Fibroblast of skin of right quadriceps (primary cell): ENCODE measurements around the gene RBFOX1.

Source experiments
- DNase-seq: peaks from one replicate; pipeline ENCODE4 v3.0.0-alpha.2; 2013

RBFOX1 gene

DNA sequence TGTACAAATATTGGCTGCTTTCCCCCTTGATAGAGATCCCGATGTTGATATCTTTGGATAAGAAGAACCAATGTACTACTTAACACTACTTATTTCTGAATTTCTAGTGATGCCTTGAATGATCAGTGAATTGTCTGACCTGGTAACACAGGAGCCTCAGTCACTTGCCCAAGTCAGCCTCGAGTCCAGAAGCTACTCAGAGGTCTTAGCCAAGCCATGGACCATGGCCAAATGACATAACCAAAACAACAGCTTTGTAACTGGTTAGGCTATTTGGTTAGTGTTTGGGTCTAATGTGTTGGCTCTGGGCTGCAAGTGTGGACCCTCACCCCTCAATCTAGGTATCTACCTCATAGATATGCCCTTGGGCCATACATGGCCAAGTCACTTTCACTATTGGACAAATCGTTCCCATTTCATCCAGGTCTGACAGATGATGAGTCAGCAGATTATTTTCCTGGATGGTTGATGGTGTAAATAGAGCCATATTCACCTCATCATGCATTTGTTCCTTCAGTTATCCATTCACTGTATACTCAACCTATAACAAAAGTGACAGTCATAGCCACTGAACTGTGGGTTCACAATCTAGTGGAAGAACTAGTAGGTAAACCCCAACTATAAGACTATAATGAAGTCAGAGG is 3.5 kb downstream of the RBFOX1 start:
- DNase-seq, result no peak

GRCh38 chr16:7336742-7337141 is 4.1 kb downstream of the RBFOX1 start:
- DNase-seq, result no peak

GRCh38 chr16:7338826-7339225 is 6.2 kb downstream of the RBFOX1 start:
- no peak for DNase-seq

GRCh38 chr16:7339700-7340099 is 7.1 kb downstream of the RBFOX1 start:
- DNase-seq, result no peak

DNA sequence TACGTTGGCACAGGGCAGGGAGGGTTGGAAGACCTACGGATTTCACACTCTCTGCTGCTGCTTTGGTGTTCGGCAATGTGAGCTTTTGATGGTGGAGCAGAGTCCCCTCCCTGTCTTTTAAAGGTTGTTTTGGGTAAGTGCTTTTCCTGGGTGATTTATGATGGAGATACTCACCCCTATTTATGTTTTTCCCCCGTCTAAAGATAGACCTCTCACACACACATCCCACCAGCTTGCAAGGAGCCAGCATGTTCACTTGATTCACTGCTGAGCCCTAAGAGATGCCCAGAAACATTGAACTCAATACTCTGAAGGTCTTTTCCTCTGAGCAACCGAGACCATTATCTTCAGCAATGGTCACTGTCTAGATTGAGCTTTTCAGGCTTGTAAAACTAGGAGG is 8.3 kb downstream of the RBFOX1 start:
- no peak for DNase-seq

DNA sequence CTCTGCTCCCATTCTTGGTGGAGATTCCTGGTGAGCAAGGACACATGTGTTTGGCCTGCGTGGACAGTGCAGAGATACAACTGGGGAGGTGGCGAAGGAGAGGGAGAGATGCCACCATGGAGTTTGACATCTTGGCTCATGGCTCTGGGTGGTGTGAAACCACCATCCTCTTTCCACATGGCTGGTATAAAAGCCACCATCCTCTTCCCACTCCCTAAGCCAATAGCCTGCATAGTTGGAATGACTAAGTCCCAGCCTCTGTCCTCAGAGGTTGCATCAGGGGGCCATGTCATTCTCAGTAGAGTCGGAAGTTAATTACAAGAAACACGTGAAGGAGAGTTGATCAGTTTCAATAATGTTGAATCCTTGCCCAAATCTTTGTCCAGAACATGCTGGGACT is 10.0 kb downstream of the RBFOX1 start:
- no peak for DNase-seq

- DNase-seq, result no peak
These were observed 10.6 kb downstream of the RBFOX1 start for GRCh38 chr16:7343243-7343642.

DNA sequence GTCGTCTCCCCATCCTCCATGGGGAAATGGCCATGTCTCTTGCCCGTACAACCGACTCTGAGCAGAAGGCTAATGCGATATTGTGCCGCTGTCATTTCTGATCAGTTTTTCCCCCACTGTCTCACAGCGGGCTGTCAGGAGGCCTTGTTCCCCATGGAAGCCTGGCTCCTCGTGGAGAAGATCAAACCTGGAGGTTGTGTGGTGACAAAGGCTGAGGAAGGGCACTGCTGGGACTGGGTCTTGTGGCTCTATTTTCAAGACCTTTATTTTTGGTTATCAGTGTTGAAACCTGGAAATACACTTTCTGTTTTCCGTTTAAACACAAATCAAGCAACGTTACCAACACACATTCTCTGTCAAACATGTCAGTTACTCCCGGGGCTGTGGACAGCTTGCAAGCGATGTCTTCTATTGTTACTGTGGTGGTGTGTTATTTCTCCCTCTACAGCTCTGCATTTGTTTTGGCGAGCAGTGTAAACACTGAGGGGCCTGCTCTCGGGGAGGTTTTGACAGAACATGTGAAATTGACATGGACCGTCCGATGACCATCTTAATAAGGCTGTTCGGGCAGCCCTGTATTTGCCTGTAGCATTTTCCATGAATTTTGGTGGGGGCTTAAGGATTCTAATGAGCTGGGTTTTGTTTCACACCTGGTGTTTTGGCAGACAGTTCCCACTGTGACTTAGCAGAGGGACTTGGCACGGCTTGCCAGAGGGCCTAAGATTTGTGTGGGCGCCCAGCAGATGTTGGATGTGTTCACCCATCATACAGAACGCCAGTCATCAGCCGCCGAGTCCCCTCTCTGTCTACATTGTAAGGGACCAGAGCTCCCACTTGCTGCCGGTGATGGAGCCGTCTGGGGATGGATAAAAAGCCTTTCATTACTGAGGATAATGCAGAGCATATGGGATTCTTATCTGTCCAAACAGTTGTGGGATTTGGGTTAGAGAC is 12.5 kb downstream of the RBFOX1 start:
- DNase-seq, result no peak

DNA sequence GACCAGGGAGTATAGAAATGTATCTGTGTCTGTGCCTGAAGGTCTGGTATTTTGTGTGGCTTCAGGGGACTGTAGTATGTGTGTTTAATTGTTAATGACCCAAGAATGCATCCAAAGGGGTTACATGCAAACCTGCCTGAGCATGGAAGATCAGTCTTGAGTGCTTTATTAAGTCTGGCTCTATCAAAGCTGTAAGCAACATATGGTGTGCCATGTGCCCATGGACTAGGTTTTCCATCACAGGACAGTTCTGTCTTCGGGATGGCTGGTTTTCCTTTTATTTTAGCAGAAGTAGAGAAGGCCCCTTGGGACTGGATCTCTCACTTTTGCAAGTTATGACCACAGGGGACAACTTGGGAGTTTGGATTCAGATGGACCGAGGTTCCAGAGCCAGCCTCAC is 18.2 kb downstream of the RBFOX1 start:
- DNase-seq, result no peak

DNA sequence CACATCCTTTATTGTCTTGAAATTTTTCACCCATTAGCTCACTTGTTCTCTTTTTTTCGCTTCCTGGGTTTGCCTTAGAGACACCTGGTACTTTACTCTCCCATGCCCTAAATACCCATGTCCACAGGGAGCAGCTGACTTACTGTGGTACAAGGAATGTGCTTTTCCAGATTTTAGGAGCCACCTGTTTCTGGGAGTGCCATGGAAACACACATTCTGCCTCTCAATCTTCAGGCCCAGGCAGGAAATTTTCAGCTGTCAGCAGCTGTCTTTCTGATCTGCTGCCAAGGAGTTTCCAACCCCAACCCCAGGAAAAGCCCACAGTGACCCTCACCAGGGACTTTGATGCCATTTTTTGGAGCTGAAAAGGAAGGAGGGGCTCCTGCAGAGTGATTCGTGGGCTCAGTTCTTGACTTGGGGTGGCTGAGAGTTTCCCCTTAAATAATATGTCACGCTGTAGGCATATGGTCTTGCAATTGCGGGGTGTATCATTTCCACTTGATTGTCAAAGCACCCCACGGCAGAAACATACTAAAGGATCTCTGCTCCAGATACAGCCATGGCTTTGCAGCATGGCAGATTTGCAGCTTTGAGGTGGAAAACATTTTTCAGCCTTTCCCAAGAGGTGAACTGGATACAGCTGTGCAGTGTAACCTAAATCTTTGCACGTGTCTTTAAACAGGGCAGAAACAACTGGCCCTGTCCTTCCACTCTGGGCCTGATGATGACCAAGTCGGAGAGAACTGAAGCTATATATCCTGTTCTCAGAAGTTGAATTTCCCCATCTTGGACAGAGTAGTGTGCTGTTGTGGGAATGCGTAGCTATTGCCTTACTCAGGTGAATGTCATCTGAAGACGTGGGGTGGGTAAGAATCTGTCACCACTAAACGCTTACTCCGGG is 19.2 kb downstream of the RBFOX1 start:
- no peak for DNase-seq

- no peak for DNase-seq
These were observed 23.1 kb downstream of the RBFOX1 start for GRCh38 chr16:7355758-7356157.

DNA sequence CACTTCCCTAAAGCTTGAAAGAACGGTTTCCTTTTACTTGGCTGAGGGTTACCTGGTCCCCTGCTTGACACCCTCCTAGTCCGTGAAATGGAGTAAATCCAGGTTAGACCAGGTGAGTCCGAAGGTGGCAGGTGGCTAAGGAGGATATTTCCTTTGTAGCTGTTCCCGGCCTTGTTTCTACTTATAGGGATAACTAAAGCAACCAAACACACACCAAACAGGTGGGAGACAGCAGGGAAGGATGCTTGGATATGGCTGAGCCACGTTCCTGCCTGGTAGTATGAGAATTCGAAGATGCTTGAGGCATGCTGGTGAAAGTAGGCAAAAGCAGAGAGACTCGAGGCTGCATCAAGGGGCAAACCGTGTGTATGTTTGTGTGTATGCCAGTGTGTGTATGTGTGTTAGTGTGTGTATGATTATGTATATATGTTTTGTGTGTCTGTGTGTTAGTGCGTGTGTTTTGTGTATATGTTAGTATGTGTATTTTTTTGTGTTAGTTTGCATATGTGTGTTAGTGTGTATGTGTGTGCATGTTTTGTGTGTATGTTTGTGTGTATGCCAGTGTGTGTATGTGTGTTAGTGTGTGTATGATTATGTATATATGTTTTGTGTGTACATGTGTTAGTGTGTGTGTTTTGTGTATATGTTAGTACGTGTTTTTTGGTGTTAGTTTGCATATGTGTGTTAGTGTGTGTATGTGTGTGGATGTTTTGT is 28.9 kb downstream of the RBFOX1 start:
- DNase-seq, result no peak

DNA sequence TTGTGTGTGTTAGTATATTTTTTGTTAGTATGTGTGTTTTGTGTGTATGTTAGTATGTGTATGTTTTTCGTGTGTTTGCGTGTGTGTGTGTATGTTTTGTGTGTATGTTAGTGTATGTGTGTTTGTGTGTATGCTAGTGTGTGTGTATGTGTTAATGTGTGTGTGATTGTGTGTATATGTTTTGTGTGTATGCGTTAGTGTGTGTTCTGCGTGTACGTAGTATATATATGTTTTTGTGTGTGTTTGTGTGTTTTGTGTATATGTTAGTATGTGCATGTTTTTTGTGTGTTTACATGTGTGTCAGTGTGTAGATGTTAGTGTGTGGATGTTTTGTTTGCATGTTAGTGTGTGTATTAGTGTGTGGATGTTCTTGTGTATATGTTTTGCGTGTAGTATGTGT is 29.6 kb downstream of the RBFOX1 start:
- no peak for DNase-seq

DNA sequence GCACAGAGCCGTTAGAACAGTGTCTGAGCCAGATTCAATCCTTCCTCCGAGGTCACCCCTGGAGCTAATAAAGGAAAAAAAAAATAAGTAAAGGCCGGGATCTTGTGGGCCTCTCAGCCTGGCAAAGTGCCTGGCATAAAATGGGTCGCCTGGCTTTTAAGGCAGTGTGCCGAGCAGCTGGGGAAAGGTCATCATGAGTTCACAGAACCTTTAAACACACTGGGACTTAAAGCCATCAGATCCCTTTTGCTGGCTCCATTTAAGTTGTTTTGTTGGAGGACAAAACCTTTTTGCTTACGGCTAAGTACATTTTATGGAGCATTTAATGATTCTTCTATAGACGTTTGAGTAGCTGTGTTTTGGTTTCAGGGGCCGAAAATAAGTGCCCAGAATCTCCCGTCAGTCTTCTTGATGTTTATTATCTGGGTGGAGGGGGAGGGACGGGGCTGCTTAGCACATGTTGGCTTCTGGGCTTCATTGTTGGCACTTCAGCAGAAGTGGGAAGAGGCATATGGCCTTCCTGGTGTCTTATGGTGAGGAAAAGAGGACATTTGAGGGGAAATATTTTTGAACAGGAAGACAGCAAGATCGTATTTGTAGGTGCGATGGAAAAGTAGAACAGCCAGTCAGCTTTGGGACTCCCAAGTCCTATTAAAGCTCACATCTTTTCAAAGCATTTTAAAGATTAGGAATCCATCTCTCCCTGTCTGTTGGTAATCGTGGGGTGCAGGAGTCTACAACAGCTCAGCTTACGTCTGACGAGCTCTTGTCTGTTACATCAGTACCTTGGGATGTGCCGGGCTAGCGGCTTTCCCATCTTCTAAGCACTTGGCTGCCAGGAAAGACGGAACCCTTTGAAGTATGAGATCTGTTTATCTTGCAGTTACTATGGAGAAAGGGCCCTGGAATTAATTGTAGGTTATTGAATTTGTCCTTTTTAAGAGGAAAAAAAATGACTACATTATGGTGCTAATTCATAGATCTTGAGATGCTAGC is 31.1 kb downstream of the RBFOX1 start:
- DNase-seq, result no peak

DNA sequence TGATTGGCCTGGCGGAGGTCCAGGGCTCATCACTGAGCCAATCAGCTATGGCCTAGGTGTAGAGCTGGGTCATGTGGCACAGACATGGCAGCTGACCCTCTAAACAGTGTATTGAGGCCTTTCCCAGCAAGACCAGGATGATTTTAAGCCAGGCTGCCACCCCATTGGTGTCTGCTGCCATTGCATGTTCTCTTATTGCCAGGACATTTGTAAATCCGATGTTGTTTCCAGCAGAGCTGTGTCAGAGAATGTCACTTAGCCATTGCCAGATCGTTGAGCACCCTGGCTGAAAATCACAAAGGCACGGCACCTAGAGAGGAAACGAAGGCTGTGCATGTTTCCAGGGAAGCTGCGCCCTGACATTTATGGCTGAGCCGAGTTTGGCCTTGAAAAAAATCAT is 33.4 kb downstream of the RBFOX1 start:
- DNase-seq, result no peak

DNA sequence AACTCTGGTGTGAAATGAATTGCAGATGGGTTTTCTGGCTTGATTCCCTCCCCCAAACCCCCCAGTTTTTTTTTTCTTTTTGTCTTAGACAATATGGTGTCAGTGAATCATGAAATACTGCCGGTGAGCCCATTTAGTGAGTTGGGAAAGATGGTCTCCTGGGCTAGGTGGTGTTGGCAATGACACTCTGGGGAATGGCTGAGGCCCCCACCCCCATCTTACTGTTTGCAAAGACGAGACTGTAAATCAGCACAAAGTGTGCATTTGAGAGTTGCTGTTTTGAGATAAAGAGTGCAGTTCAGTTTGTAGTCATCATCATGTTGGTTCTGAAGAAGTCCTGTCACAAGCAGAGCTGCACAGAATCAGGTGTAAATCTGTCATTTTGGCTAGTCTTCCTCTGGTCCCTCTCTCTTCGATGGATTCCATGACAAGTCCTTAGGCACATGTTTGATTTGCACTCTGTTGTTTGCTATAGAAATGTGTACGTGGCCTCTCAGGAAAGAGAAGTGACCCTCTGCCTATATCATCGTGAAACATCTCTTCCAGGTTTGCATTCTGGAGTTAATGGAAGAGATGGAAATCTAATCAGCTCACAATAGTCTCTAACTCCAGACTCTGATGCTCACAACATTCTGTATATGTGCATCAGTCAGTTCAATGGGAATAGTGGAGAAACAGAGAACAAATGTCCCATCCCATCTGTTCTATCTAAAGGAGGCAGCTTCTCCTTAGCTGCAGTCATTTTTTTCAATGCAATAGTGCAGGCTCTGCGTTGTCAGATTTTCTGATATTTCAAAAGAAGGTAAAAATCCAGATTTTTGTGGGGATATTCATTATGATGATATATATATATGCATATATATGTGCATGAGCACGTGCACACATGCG is 34.6 kb downstream of the RBFOX1 start:
- no peak for DNase-seq

DNA sequence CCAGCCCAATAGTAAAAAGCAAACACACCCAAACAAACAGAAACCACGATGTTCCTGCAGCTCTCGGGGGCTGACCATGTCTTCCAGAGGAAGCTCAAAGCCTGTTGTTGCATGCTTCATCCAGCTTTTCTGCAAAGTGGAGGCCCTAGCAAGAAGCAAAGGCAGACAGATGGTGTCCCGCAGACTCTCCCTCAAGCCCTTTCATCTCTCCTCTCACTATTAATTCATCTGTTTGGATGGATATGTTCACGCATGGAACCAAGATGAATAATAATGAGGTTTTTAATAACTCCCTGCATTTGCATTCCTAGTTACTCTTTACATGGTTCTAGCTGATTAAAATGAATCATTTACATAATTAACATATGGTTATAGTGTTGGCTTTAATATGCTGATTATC is 36.6 kb downstream of the RBFOX1 start:
- no peak for DNase-seq

DNA sequence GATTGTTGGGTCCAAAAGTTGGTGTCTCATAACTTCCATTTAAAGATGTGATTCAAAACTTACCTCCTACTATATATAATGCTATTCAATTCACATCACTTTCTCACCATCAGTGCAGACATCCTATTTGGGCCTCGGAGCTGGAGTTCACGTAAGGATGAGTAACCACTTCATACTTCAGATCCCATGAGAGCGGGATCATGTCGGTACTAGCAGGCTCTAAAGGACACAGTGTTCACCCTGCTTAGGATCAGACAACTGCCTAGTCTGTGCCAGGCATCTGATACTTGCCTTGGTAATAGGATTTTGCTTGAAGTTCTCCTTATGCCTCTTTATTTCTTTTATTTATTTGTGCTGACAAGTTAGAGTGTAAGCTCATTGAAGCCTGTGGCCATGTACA is 39.5 kb downstream of the RBFOX1 start:
- DNase-seq, result no peak

DNA sequence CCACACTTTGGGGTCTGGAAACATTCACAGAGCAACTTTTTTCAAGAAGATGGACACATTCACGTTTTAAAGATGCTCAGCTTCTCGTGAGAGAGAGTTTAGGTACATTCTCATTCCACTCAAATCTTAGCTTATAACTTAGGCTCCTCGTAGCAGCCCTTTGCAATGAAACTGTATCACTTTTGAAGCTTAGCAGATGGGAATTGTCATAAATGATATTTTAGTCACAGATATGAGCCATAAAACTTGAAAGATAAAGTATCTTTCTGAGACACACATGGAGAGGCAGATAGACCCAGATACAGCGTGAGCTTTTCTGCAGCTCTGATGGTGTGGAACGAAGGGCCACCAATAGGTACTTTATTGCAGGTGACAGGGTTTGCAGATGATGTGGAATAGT is 41.1 kb downstream of the RBFOX1 start:
- DNase-seq, result no peak

GRCh38 chr16:7374614-7375174 is 42.0 kb downstream of the RBFOX1 start:
- no peak for DNase-seq
